WTC11 (cell line): Measurements from ENCODE around the gene SCYGR3.

Experiments
- MXD4 ChIP-seq: fragments of 250-450 bp; sonication (Bioruptor Pico); IDR thresholded peaks from 2 replicates; pipeline ENCODE4 v1.8.0; 2021; ENCODE audit warnings: mild to moderate bottlenecking, moderate library complexity, borderline replicate concordance
- TF ChIP-seq, protein P1 (sequence below): fragments of 200-600 bp; IDR thresholded peaks from 2 replicates; pipeline ENCODE4 v1.8.0; 2022; ENCODE audit warnings: antibody characterized with exemption

DNA sequence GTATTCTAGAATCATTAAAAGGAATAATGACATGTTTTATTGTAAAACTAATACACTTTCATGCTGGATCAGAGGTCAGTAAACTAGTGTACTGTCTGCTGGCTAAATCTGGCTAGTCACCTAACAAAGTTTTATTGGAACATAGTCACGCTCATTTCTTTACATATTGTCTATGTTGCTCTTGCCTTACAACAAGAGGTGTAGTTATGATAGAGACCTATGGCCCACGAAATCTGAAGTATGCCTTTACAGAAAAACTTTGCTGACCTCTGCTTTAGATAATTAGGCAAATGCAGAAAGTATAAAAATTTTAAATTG, 45.8 kb downstream of the SCYGR3 start:
- no peak for TF ChIP-seq MXD4 (CRISPR knock-in tag)
- TF ChIP-seq, protein P1, sequence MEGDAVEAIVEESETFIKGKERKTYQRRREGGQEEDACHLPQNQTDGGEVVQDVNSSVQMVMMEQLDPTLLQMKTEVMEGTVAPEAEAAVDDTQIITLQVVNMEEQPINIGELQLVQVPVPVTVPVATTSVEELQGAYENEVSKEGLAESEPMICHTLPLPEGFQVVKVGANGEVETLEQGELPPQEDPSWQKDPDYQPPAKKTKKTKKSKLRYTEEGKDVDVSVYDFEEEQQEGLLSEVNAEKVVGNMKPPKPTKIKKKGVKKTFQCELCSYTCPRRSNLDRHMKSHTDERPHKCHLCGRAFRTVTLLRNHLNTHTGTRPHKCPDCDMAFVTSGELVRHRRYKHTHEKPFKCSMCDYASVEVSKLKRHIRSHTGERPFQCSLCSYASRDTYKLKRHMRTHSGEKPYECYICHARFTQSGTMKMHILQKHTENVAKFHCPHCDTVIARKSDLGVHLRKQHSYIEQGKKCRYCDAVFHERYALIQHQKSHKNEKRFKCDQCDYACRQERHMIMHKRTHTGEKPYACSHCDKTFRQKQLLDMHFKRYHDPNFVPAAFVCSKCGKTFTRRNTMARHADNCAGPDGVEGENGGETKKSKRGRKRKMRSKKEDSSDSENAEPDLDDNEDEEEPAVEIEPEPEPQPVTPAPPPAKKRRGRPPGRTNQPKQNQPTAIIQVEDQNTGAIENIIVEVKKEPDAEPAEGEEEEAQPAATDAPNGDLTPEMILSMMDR: no peak
